Measurements from ENCODE around the gene MCCC1.
"Not testable (repeated sequence)": the region's sequence is repeated elsewhere in the genome, so short reads cannot be mapped to it uniquely, and the experiment has no call there.

Gene MCCC1

GRCh38 chr3:183099026-183099837, at the start of gene MCCC1:
Gene MCCC1, minus strand, starts transcription at chr3:183099496. Its CDS starts 56 bp downstream, at chr3:183099440.
- DNase-seq, result peak; percentile 98

- DNase-seq, result no peak
Measured at GRCh38 chr3:183148056-183148455, 48.8 kb upstream of the MCCC1 start.

GRCh38 chr3:183144363-183144762, 45.1 kb upstream of the MCCC1 start:
- DNase-seq, result no peak

- DNase-seq, result no peak
Measured at GRCh38 chr3:183142199-183142598, 42.9 kb upstream of the MCCC1 start.

- no peak for DNase-seq
Measured at GRCh38 chr3:183134844-183135243, 35.5 kb upstream of the MCCC1 start.

- no peak for DNase-seq
Measured at GRCh38 chr3:183132409-183132808, 33.1 kb upstream of the MCCC1 start.

- DNase-seq, result no peak
Measured at GRCh38 chr3:183131735-183132134, 32.4 kb upstream of the MCCC1 start.

- DNase-seq, result no peak
Measured at GRCh38 chr3:183131186-183131725, 32.0 kb upstream of the MCCC1 start.

GRCh38 chr3:183129243-183129642, 29.9 kb upstream of the MCCC1 start:
- no peak for DNase-seq

- DNase-seq, result no peak
Measured at GRCh38 chr3:183128709-183129108, 29.4 kb upstream of the MCCC1 start.

- DNase-seq, result no peak
Measured at GRCh38 chr3:183123891-183124290, 24.6 kb upstream of the MCCC1 start.

- no peak for DNase-seq
Measured at GRCh38 chr3:183122257-183122932, 23.1 kb upstream of the MCCC1 start.

GRCh38 chr3:183120538-183121215, 21.4 kb upstream of the MCCC1 start:
- no peak for DNase-seq

GRCh38 chr3:183117056-183117455, 17.8 kb upstream of the MCCC1 start:
- DNase-seq, result no peak

GRCh38 chr3:183116025-183116614, 16.8 kb upstream of the MCCC1 start:
- peak; percentile 64 for DNase-seq

- DNase-seq, result no peak
Measured at GRCh38 chr3:183114384-183115178, 15.3 kb upstream of the MCCC1 start.

- DNase-seq, result not testable (repeated sequence)
Measured at GRCh38 chr3:183109847-183110246, 10.6 kb upstream of the MCCC1 start.

GRCh38 chr3:183108470-183108869, 9.2 kb upstream of the MCCC1 start:
- DNase-seq, result no peak

GRCh38 chr3:183108001-183108449, 8.7 kb upstream of the MCCC1 start:
- DNase-seq, result no peak

- DNase-seq, result not testable (repeated sequence)
Measured at GRCh38 chr3:183107372-183107771, 8.1 kb upstream of the MCCC1 start.

- DNase-seq, result no peak
Measured at GRCh38 chr3:183106635-183107034, 7.3 kb upstream of the MCCC1 start.

- not testable (repeated sequence) for DNase-seq
Measured at GRCh38 chr3:183103950-183104349, 4.7 kb upstream of the MCCC1 start.
